ENCODE data around the gene KPNB1. TPM values are rescaled to one million over a fixed set of nuclear protein-coding genes. Genes with fewer than 3 reads are reported as not detected.
A peak's percentile ranks its signal among the peaks of the same experiment; 100 is the strongest.

Gene KPNB1
- total RNA-seq, 2 donors from 2014 or later = 665 to 1,039 TPM

DNA sequence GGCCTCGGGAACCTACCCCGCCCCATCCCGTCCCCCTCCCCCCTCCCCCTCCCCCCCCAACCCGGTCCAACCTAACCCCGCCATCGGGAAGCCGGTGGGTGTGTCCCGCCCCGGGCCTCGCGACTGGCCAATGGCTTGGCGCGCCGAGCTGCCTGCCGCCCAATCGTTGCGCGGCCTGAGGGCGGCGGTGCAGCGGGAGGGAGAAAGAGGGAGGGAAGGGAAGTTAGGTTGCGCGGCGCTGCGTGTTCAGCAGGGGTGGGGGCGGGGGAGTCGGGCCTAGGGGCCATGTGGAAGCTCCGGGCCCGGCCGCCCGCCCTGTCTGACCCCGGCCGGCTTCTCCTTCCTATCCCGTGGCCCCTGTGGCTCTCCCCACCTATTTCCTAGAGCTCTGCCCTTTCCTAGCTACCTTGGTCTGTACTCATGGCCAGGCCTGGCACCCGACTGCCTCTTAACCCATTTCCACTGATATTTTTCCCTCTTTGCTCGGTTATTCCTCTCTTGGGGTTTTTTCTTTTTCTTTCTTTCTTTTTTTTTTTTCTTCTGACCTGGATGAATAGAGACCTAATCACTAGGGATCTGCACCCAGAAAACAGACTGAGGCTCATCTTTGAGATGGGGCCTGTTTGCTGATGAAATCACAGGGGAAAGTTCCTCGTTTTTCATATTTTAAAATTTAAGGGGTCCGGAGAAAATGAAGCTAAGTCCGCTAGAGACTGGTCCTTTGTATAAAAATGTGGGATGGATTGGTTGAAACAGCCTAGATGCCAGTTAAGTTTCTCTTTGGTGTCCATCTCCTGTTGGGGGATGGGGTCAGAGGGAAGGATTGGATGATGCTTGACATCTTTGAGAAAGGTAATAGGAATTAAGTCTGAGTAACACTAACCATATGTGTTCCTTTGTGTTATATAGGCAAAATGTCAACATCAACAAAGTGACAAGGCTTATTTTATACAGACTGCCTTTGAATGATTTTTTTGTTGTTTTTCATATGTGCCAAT is 1.1 kb downstream of the KPNB1 start:
- Mint-ChIP-seq H3K4me3 (peak overlapping the region; percentile 98), H3K27me3 (no peaks in the 10 kb centered on the region), H3K27ac (peak overlapping the region; percentile 94 to 97), H3K36me3 (peaks cover 37% of the 10 kb centered on the region), H3K9me3 (no peaks in the 10 kb centered on the region), H3K4me1 (ENCODE audit: low read depth in 2 of 2) (peaks cover 50 to 61% of the 10 kb centered on the region in 2 donors)
- DNase-seq (ENCODE audit: low spot score) = peak; percentile 98
- peak; percentile 73 to 78 for ATAC-seq

GRCh38 chr17:47651704-47652103 is 2.0 kb downstream of the KPNB1 start:
- peak overlapping the region; percentile 94 to 97 for H3K27ac Mint-ChIP-seq
- H3K9me3 Mint-ChIP-seq = no peaks in the 10 kb centered on the region
- ATAC-seq (no peak), DNase-seq (ENCODE audit: low spot score) (no peak)
- peak overlapping the region; percentile 98 for H3K4me3 Mint-ChIP-seq
- H3K36me3 Mint-ChIP-seq = peaks cover 41% of the 10 kb centered on the region
- no peaks in the 10 kb centered on the region for H3K27me3 Mint-ChIP-seq
- H3K4me1 Mint-ChIP-seq (ENCODE audit: low read depth in 2 of 2) = peaks cover 54 to 66% of the 10 kb centered on the region in 2 donors

DNA sequence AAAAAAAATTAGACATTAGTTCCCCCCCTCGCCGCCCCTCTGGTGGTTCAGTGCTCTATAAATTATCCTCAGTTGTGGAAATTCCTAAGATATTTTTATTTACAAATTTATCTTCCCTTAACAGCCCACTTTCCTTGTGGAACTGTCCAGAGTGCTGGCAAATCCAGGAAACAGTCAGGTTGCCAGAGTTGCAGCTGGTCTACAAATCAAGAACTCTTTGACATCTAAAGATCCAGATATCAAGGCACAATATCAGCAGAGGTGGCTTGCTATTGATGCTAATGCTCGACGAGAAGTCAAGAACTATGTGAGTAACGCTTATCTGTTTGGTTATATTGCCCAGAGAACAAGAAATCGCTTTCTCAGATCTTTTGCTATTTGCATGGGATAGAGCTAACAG is 2.9 kb downstream of the KPNB1 start:
- H3K9me3 Mint-ChIP-seq = no peaks in the 10 kb centered on the region
- peaks cover 55 to 72% of the 10 kb centered on the region in 2 donors for H3K4me1 Mint-ChIP-seq (ENCODE audit: low read depth in 2 of 2)
- no peaks in the 10 kb centered on the region for H3K27me3 Mint-ChIP-seq
- ATAC-seq (no peak), DNase-seq (ENCODE audit: low spot score) (no peak)
- peak overlapping the region; percentile 94 to 97 for H3K27ac Mint-ChIP-seq
- peak overlapping the region; percentile 98 for H3K4me3 Mint-ChIP-seq
- peaks cover 49% of the 10 kb centered on the region for H3K36me3 Mint-ChIP-seq

DNA sequence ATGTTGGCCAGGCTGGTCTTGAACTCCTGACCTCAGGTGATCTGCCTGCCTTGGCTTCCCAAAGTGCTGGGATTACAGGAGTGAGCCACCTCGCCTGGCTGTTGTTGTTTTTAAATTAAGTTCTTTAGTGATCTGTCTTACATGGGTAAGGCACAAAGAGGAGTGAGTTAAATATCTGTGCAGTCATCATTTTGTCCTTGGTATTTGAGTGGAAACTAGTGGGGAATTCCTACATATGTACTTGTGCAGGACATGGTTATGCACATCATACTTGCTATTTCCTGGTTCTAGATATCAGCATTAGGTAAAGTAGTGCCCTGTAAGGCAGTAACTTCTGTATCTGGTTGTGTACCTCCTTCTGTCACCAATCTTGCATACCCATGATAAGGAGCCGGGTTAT is 3.7 kb downstream of the KPNB1 start:
- peaks cover 53% of the 10 kb centered on the region for H3K36me3 Mint-ChIP-seq
- H3K4me1 Mint-ChIP-seq (ENCODE audit: low read depth in 2 of 2) = peaks cover 56 to 75% of the 10 kb centered on the region in 2 donors
- DNase-seq (ENCODE audit: low spot score) (no peak), ATAC-seq (no peak)
- no peaks in the 10 kb centered on the region for H3K9me3 Mint-ChIP-seq
- H3K27me3 Mint-ChIP-seq = no peaks in the 10 kb centered on the region
- H3K27ac Mint-ChIP-seq = peak overlapping the region; percentile 94 to 97
- peak overlapping the region; percentile 98 for H3K4me3 Mint-ChIP-seq

GRCh38 chr17:47654991-47655390 is 5.3 kb downstream of the KPNB1 start:
- H3K4me1 Mint-ChIP-seq (ENCODE audit: low read depth in 2 of 2) = peaks cover 52 to 75% of the 10 kb centered on the region in 2 donors
- ATAC-seq (no peak), DNase-seq (ENCODE audit: low spot score) (no peak)
- no peaks in the 10 kb centered on the region for H3K27me3 Mint-ChIP-seq
- peak overlapping the region; percentile 98 for H3K4me3 Mint-ChIP-seq
- peak overlapping the region; percentile 66 to 83 for H3K27ac Mint-ChIP-seq
- peaks cover 58% of the 10 kb centered on the region for H3K36me3 Mint-ChIP-seq
- no peaks in the 10 kb centered on the region for H3K9me3 Mint-ChIP-seq

- Mint-ChIP-seq H3K4me1 (ENCODE audit: low read depth in 2 of 2) (peaks cover 39 to 53% of the 10 kb centered on the region in 2 donors), H3K9me3 (no peaks in the 10 kb centered on the region), H3K36me3 (peaks cover 36% of the 10 kb centered on the region), H3K27me3 (no peaks in the 10 kb centered on the region), H3K4me3 (peak overlapping the region; percentile 58), H3K27ac (peak overlapping the region; percentile 53 to 94)
- ATAC-seq (peak; percentile 82 to 89), DNase-seq (ENCODE audit: low spot score) (no peak)
Observed at GRCh38 chr17:47660064-47660492, 10.4 kb downstream of the KPNB1 start.

- H3K36me3 Mint-ChIP-seq = peaks cover 29% of the 10 kb centered on the region
Observed at GRCh38 chr17:47663912-47664623, 14.3 kb downstream of the KPNB1 start.

DNA sequence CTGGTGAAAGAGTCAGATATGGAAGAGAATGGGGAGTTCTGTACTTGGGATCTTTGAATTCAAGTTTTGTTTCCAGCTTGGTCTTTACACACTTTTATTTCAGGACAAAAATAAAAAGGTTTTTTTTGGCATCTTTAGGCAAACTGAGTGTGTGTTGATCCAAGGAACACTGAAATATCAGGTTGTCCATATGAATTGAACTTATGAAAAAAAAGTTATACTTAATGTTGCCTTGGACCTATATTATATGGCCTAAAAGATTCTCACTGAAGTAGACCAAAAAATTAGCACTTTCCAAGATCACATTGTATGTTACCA is 14.9 kb downstream of the KPNB1 start:
- H3K4me3 Mint-ChIP-seq = no peak overlapping the region
- H3K36me3 Mint-ChIP-seq = peaks cover 31% of the 10 kb centered on the region
- peaks cover 19 to 31% of the 10 kb centered on the region in 2 donors for H3K4me1 Mint-ChIP-seq (ENCODE audit: low read depth in 2 of 2)
- no peaks in the 10 kb centered on the region for H3K9me3 Mint-ChIP-seq
- ATAC-seq = no peak
- H3K27ac Mint-ChIP-seq = peak overlapping the region; percentile 46 to 65
- no peaks in the 10 kb centered on the region for H3K27me3 Mint-ChIP-seq
- DNase-seq (ENCODE audit: low spot score) = no peak

More at GRCh38 chr17:47663912-47664623, 14.3 kb downstream of the KPNB1 start:
- Mint-ChIP-seq H3K27me3 (no peaks in the 10 kb centered on the region), H3K27ac (peak overlapping the region; percentile 46 to 65), H3K4me3 (peak overlapping the region; percentile 0), H3K4me1 (ENCODE audit: low read depth in 2 of 2) (peaks cover 23 to 31% of the 10 kb centered on the region in 2 donors), H3K9me3 (no peaks in the 10 kb centered on the region)
- ATAC-seq (peak; percentile 67 to 70), DNase-seq (ENCODE audit: low spot score) (peak; percentile 66)

DNA sequence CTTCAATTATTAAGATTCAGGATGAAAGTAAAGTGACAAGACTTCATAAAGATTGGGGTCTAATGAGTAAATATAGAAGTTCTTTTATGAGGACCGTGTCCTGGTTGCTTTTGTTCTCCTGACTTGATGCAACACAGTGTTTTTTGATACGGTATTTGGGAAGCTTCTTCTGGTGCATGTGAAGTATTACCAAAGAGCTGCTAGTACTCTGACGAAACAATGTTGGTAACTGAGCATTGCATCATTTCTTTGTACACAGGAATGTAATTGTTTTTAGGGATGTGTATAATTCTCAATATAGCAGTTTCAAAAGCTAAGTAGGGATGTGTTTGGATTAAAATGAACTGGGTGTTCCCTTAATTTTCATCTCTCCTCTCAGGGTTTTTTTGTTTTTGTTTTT is 15.9 kb downstream of the KPNB1 start:
- no peak overlapping the region for H3K4me3 Mint-ChIP-seq
- H3K27ac Mint-ChIP-seq = peak overlapping the region; percentile 36 to 85
- DNase-seq (ENCODE audit: low spot score) = no peak
- no peaks in the 10 kb centered on the region for H3K9me3 Mint-ChIP-seq
- ATAC-seq = no peak
- H3K36me3 Mint-ChIP-seq = peaks cover 32% of the 10 kb centered on the region
- no peaks in the 10 kb centered on the region for H3K27me3 Mint-ChIP-seq
- H3K4me1 Mint-ChIP-seq (ENCODE audit: low read depth in 2 of 2) = peaks cover 20 to 30% of the 10 kb centered on the region in 2 donors

- Mint-ChIP-seq H3K4me3 (no peak overlapping the region), H3K4me1 (ENCODE audit: low read depth in 2 of 2) (peaks cover 24 to 28% of the 10 kb centered on the region in 2 donors), H3K36me3 (peaks cover 48% of the 10 kb centered on the region), H3K27me3 (no peaks in the 10 kb centered on the region), H3K9me3 (no peaks in the 10 kb centered on the region), H3K27ac (no peak overlapping the region)
- ATAC-seq (no peak), DNase-seq (ENCODE audit: low spot score) (no peak)
Observed at GRCh38 chr17:47669081-47669480, 19.4 kb downstream of the KPNB1 start.

- H3K36me3 Mint-ChIP-seq = peaks cover 47% of the 10 kb centered on the region
- no peak overlapping the region for H3K4me3 Mint-ChIP-seq
- DNase-seq (ENCODE audit: low spot score) (no peak), ATAC-seq (no peak)
- peak overlapping the region; percentile 7 to 62 for H3K27ac Mint-ChIP-seq
- no peaks in the 10 kb centered on the region for H3K9me3 Mint-ChIP-seq
- H3K4me1 Mint-ChIP-seq (ENCODE audit: low read depth in 2 of 2) = peaks cover 22 to 26% of the 10 kb centered on the region in 2 donors
- H3K27me3 Mint-ChIP-seq = no peaks in the 10 kb centered on the region
Observed at GRCh38 chr17:47670064-47670463, 20.3 kb downstream of the KPNB1 start.

DNA sequence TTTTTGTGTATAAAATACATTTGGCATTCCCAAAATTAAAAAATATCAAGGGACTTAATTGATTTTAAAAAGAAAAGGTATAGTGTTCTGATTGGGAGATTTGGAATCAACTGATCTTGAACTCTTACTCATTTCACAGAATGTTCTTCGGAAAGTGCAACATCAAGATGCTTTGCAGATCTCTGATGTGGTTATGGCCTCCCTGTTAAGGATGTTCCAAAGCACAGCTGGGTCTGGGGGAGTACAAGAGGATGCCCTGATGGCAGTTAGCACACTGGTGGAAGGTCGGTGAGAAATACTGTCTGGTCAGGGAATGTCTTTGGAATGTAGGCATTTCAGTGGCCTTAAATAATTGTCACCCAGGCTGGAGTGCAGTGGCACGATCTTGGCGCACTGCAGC is 24.8 kb downstream of the KPNB1 start:
- peak overlapping the region; percentile 49 to 71 for H3K27ac Mint-ChIP-seq
- H3K27me3 Mint-ChIP-seq = no peaks in the 10 kb centered on the region

DNA sequence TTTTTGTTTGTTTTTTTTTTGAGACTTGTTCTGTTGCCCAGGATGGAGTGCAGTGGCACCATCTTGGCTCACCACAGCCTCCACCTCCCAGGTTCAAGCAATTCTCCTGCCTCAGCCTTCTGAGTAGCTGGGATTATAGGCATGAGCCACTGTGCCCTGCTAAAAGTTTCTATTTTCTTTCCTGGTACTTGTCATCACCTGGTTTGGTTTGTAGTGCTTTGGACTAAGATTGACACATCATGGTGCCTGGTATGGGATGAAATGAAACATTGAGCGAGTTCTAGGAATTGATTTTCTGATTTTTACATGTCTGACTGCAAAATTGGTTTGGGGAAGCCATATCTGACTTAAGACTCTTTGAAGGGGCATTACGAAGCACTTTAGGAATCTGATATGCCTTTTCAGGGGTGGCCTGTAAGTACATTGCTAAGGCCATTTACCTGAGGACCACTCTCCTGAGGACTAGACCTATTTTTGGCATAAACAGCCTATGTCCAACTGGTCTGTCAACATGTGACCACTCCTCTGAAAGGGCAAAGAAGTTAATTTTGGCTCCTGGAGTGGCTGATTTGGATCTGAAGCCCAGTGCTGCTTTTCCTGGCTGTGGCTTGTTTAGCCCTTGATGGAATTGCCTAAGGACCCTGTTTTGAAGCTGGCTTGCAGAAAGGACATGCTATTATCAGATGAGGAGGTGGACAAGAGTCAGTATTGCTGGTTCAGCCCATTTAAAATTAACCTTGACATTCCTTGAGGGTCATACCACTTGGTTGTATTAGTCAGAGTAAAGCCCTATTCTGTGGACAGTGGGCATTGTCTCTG is 25.9 kb downstream of the KPNB1 start:
- no peaks in the 10 kb centered on the region for H3K27me3 Mint-ChIP-seq
- H3K4me1 Mint-ChIP-seq (ENCODE audit: low read depth in 2 of 2) = peaks cover 15 to 28% of the 10 kb centered on the region in 2 donors
- DNase-seq (ENCODE audit: low spot score) = no peak
- peaks cover 53% of the 10 kb centered on the region for H3K36me3 Mint-ChIP-seq
- H3K4me3 Mint-ChIP-seq = no peak overlapping the region
- no peaks in the 10 kb centered on the region for H3K9me3 Mint-ChIP-seq
- no peak overlapping the region for H3K27ac Mint-ChIP-seq
- ATAC-seq = no peak

More for the DNA sequence above, 24.8 kb downstream of the KPNB1 start:
- no peaks in the 10 kb centered on the region for H3K9me3 Mint-ChIP-seq
- peaks cover 52% of the 10 kb centered on the region for H3K36me3 Mint-ChIP-seq
- DNase-seq (ENCODE audit: low spot score) = no peak
- H3K4me1 Mint-ChIP-seq (ENCODE audit: low read depth in 2 of 2) = peaks cover 16 to 27% of the 10 kb centered on the region in 2 donors
- no peak for ATAC-seq
- H3K4me3 Mint-ChIP-seq = no peak overlapping the region
